Right lobe of liver (tissue), 6 donors: ENCODE results near the gene NPFFR1. TPM values are rescaled to one million over a fixed set of nuclear protein-coding genes. Genes with fewer than 3 reads are reported as not detected.

ENCODE experiments used
- ATAC-seq, 4 donors: fragments of 200-7000 bp; cut with Tn5 transposase; one replicate each; pipeline ENCODE4 v1.9.1; 2020; ENCODE audit warnings: mild to moderate bottlenecking in 4 of 4, moderate library complexity in 4 of 4
- DNase-seq, 3 donors: peaks; one replicate each; pipeline ENCODE4 v3.0.0-alpha.2; 2020
- H3K27ac ChIP-seq, 3 donors: fragments of 200-600 bp; one replicate each; pipeline ENCODE4 v1.8.0; 2022
- H3K27me3 ChIP-seq, 2 donors: fragments of 200-600 bp; one replicate each; pipeline ENCODE4 v1.8.0; 2022
- H3K36me3 ChIP-seq, 4 donors: fragments of 200-600 bp; sonication (generic) in 1 of 4; one replicate each; pipeline versions ENCODE4 v1.5.1 to v1.8.0; 2017 to 2022; ENCODE audit warnings: control low read depth in 1 of 4
- H3K4me1 ChIP-seq, 4 donors: fragments of 200-600 bp; sonication (generic) in 1 of 4; one replicate each; pipeline versions ENCODE4 v1.5.1 to v1.8.0; 2017 to 2022; ENCODE audit warnings: control low read depth in 1 of 4
- H3K4me3 ChIP-seq, 3 donors: fragments of 200-600 bp; one replicate each; pipeline ENCODE4 v1.8.0; 2022
- H3K9me3 ChIP-seq, 4 donors: fragments of 200-600 bp; sonication (generic) in 1 of 4; one replicate each; pipeline versions ENCODE4 v1.5.1 to v1.8.0; 2017 to 2022; ENCODE audit warnings: control low read depth in 1 of 4
- POLR2A ChIP-seq: fragments of 450-650 bp; IDR thresholded peaks from one replicate; pipeline ENCODE4 v1.6.1; 2017; ENCODE audit warnings: antibody characterized with exemption, mild to moderate bottlenecking
- WGBS: methylation state at CpG from one replicate; pipeline ENCODE4 v1.1.6; 2018; ENCODE audit warnings: low coverage, low lambda C conversion rate; ENCODE audit not compliant: insufficient coverage; ENCODE audit errors: missing lambda C conversion rate; 5-methylcytosine and 5-hydroxymethylcytosine counted together
- intact Hi-C, 2 donors: fragments of 100-400 bp; cut with DNase I; formaldehyde crosslinking; loops; one replicate each; pipeline versions ENCODE4 v1.11.2 to v1.14.1; 2022
- total RNA-seq, 6 experiments: library from RNA; depleted of rRNA in 2 of 6; stranded (reverse); fragments of >200 nt in 2 of 6; fragmentation: NEBNext Ultra II Directional in 3 of 6; extraction: Animal tissue kit (Norgen Biotek cat#: 25700) in 3 of 6; gene quantifications; one replicate each; pipeline versions ENCODE4 v1.1.0 to v1.2.4, GENCODE V29; 2016 to 2023
- TF ChIP-seq, protein P1 (sequence below), 4 donors: fragments of 200-600 bp in 3 of 4; fragments of 450-650 bp in 1 of 4; IDR thresholded peaks; one replicate each; pipeline versions ENCODE4 v1.5.1 to v1.8.0; 2016 to 2022; ENCODE audit warnings: antibody characterized with exemption in 4 of 4, mild to moderate bottlenecking in 2 of 4
- donor health status: DM: no; HTN: yes; CAD: no.
- donor health status: DM: no; HTN: no; CAD: no.
- donor health status: DM: no; HTN: no; CAD: no.
- donor health status: DM: no; HTN: yes; CAD: no.
- donor health status: DM: no; HTN: yes; CAD: no.

Gene NPFFR1
- total RNA-seq, 6 experiments from 2014 or later, result not detected

DNA sequence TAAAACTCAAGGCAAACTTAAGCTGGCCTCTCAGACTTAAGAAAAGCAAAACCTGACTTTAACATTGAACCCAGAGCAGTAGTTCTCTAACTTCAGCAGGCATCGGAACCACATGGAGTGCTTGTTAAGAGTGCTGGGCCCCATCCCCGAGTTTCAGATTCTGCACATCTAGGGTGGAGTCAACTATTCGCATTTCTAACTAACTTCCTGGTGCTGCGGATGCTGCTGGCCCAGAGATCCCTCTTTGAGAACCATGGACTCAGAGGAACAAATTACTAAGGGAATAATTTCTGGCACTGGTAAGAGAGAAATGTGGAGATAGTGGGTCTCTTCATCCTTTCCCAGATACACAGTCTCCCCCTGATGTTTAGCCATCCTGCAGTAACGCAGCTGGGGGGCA, 14.6 kb upstream of the NPFFR1 start:
- intact Hi-C loops, result no loop called here
- H3K36me3 ChIP-seq, result peaks cover 0 to 11% (median 3%) of the 10 kb centered on the region in 4 donors
- DNase-seq (no peak), ATAC-seq (no peak)
- TF ChIP-seq, protein P1, sequence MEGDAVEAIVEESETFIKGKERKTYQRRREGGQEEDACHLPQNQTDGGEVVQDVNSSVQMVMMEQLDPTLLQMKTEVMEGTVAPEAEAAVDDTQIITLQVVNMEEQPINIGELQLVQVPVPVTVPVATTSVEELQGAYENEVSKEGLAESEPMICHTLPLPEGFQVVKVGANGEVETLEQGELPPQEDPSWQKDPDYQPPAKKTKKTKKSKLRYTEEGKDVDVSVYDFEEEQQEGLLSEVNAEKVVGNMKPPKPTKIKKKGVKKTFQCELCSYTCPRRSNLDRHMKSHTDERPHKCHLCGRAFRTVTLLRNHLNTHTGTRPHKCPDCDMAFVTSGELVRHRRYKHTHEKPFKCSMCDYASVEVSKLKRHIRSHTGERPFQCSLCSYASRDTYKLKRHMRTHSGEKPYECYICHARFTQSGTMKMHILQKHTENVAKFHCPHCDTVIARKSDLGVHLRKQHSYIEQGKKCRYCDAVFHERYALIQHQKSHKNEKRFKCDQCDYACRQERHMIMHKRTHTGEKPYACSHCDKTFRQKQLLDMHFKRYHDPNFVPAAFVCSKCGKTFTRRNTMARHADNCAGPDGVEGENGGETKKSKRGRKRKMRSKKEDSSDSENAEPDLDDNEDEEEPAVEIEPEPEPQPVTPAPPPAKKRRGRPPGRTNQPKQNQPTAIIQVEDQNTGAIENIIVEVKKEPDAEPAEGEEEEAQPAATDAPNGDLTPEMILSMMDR (IDR thresholded peaks at IDR 0.05), result no peak
- no peak for TF ChIP-seq POLR2A
- H3K9me3 ChIP-seq, result no peaks in the 10 kb centered on the region
- H3K27ac ChIP-seq, result no peak overlapping the region
- no peak overlapping the region for H3K4me3 ChIP-seq
- no peaks in the 10 kb centered on the region for H3K4me1 ChIP-seq
- 57% methylated on average over 5 of the region's 5 CpGs for WGBS
- H3K27me3 ChIP-seq, result no peaks in the 10 kb centered on the region

DNA sequence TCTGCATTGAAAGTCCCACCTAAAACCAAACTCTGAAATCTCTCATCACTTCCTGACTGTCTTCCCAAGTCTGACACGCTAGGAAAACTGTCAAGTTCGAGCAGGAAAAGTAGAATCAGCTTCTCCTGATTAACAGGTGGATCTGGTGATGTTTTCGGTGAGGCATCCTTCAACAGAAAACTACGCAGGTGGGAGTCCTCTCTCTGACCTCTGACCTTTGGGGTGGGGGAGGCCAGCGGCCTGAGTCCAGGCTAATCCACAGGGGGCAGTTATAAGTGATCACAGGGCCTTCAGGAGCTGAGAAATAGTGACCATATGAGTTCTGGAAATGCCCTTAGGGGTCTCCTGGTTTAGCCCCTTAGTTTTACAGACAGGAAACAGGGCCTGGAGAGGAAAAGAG, 13.4 kb upstream of the NPFFR1 start:
- intact Hi-C loops, result no loop called here
- 63% methylated on average over 5 of the region's 5 CpGs for WGBS
- ATAC-seq, result no peak
- Histone ChIP-seq H3K4me1 (no peaks in the 10 kb centered on the region), H3K9me3 (no peaks in the 10 kb centered on the region), H3K4me3 (no peak overlapping the region), H3K36me3 (peaks cover 0 to 11% (median 3%) of the 10 kb centered on the region in 4 donors), H3K27me3 (no peaks in the 10 kb centered on the region), H3K27ac (no peak overlapping the region)
- TF ChIP-seq POLR2A, result no peak
- TF ChIP-seq, protein P1 (IDR thresholded peaks at IDR 0.05), result no peak
- no peak for DNase-seq

DNA sequence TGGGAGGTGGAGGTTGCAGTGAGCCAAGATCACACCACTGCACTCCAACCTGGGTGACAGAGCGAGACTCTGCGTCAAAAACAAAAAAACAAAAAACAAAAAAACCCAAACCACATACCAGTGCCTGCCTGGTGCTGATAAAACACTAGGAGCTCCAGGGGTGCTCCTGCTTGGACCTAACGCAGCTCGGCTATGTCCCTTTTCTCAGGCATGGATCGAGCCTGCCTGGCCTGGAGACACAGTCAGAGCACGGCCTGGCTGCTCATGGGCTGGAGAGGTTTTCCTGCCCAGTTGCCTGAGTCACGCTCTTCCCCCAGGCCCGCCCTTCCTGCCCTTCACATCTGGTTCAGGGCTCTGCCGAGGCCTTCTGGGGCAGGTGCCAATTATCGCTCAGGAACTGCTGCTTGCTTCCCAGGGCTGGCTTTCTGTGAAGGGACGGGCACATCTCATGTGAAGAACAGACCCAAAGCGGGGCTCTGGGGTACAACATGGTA, 12.6 kb upstream of the NPFFR1 start:
- ATAC-seq (peak; percentile 72 to 90 (median 73)), DNase-seq (peak in 2 of 3 donors; percentile 51 to 60)
- Histone ChIP-seq H3K27ac (no peak overlapping the region), H3K4me3 (no peak overlapping the region), H3K27me3 (no peaks in the 10 kb centered on the region), H3K9me3 (no peaks in the 10 kb centered on the region), H3K4me1 (no peaks in the 10 kb centered on the region), H3K36me3 (peaks cover 0 to 11% (median 3%) of the 10 kb centered on the region in 4 donors)
- TF ChIP-seq POLR2A, result no peak
- TF ChIP-seq, protein P1 (IDR thresholded peaks at IDR 0.05), result no peak
- WGBS, result 22% methylated on average over 5 of the region's 12 CpGs
- intact Hi-C loops, result no loop called here

DNA sequence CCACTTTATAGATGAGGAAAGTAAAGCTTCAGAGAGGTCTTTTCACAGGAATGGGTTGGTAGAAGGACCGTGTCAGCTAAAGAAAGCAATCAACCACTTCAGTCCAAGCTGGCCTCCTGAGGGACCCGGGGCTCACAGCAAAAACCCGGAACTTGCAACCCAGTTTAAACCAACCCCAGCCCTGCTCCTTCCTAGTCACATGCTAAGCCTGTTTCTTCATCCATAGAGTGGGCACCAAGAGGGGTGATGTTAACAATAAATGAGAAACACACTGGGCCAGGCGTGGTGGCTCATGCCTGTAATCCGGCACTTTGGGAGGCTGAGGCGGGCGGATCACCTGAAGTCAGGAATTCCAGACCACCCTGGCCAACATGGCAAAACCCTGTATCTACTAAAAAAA, 12.1 kb upstream of the NPFFR1 start:
- ATAC-seq (no peak), DNase-seq (no peak)
- Histone ChIP-seq H3K9me3 (no peaks in the 10 kb centered on the region), H3K4me3 (no peak overlapping the region), H3K27me3 (no peaks in the 10 kb centered on the region), H3K36me3 (peaks cover 0 to 7% (median 2%) of the 10 kb centered on the region in 4 donors), H3K4me1 (no peaks in the 10 kb centered on the region), H3K27ac (no peak overlapping the region)
- intact Hi-C loops, result no loop called here
- 82% methylated on average over 7 of the region's 7 CpGs for WGBS
- TF ChIP-seq, protein P1 (IDR thresholded peaks at IDR 0.05), result no peak
- TF ChIP-seq POLR2A, result no peak

DNA sequence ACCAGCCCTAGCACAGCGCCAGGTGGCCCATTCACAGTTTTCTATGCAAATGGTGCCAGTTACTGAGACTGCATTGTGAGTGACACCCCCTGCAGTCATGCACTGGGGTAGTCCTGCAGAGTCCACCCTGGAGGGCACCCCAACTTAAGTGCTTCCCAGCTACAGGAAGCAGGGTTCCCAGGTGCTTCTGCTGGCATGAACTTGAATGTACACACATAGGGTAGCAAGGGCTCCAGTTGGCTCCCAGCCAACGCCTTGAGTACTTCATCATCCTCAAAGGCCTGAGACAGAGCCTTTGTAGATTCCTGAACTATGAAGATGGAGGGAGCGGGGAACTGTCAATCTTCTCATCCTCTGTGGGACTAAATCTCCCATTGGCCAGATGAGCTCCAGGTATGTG, 11.5 kb upstream of the NPFFR1 start:
- peaks cover 0 to 2% (median 0%) of the 10 kb centered on the region in 4 donors for H3K36me3 ChIP-seq
- DNase-seq (no peak), ATAC-seq (no peak)
- no peak overlapping the region for H3K27ac ChIP-seq
- WGBS, result no CpG with 5 or more reads among the region's 3 CpGs
- H3K27me3 ChIP-seq, result no peaks in the 10 kb centered on the region
- TF ChIP-seq, protein P1 (IDR thresholded peaks at IDR 0.05), result no peak
- TF ChIP-seq POLR2A, result no peak
- no peaks in the 10 kb centered on the region for H3K4me1 ChIP-seq
- no peaks in the 10 kb centered on the region for H3K9me3 ChIP-seq
- intact Hi-C loops, result no loop called here
- no peak overlapping the region for H3K4me3 ChIP-seq
